ENCODE measurements around the gene HNF4A.

GRCh38 chr20:44382641-44383040 is 27.1 kb downstream of the HNF4A start:
- TF ChIP-seq CTCF (IDR thresholded peaks at IDR 0.05) (no peak), EZH2 (IDR thresholded peaks at IDR 0.05; ENCODE audit: borderline replicate concordance, insufficient read depth, low read depth, low read length, poor library complexity, severe bottlenecking) (no peak)

All from B cell (primary cell).